ENCODE results near the gene LRSAM1. TPM values are rescaled to one million over a fixed set of nuclear protein-coding genes. Genes with fewer than 3 reads are reported as not detected.

LRSAM1 gene
- total and polyA plus RNA-seq, 4 donors: 14.7 to 44.5 (median 27.1) TPM

- DNase-seq (ENCODE audit: low read depth in 4 of 6, low spot score in 6 of 6): no peak
- peaks cover 43% of the 10 kb centered on the region for H3K4me1 ChIP-seq (ENCODE audit: control insufficient read depth, insufficient read depth, low read length)
- WGBS (ENCODE audit: insufficient coverage): 34% methylated on average over 4 of the region's 14 CpGs
- H3K4me3 ChIP-seq (ENCODE audit: low read depth, low read length): no peak overlapping the region
- H3K27ac ChIP-seq (ENCODE audit: low read depth, low read length): no peak overlapping the region
- H3K9me3 ChIP-seq (ENCODE audit: control insufficient read depth, insufficient read depth, low read length): no peaks in the 10 kb centered on the region
- peaks cover 93% of the 10 kb centered on the region for H3K36me3 ChIP-seq (ENCODE audit: control insufficient read depth, insufficient read depth, low read length)
- H3K27me3 ChIP-seq (ENCODE audit: control insufficient read depth, insufficient read depth, low read length): no peaks in the 10 kb centered on the region
Observed at GRCh38 chr9:127492616-127493015, 41.3 kb downstream of the LRSAM1 start.

GRCh38 chr9:127493592-127494303 lies 42.4 kb downstream of the LRSAM1 start:
- H3K36me3 ChIP-seq (ENCODE audit: control insufficient read depth, insufficient read depth, low read length): peaks cover 93% of the 10 kb centered on the region
- DNase-seq (ENCODE audit: low read depth in 4 of 6, low spot score in 6 of 6): no peak
- no peak overlapping the region for H3K4me3 ChIP-seq (ENCODE audit: low read depth, low read length)
- no peaks in the 10 kb centered on the region for H3K9me3 ChIP-seq (ENCODE audit: control insufficient read depth, insufficient read depth, low read length)
- H3K27me3 ChIP-seq (ENCODE audit: control insufficient read depth, insufficient read depth, low read length): no peaks in the 10 kb centered on the region
- 59% methylated on average over 22 of the region's 22 CpGs for WGBS (ENCODE audit: insufficient coverage)
- H3K4me1 ChIP-seq (ENCODE audit: control insufficient read depth, insufficient read depth, low read length): peaks cover 43% of the 10 kb centered on the region
- H3K27ac ChIP-seq (ENCODE audit: low read depth, low read length): no peak overlapping the region

GRCh38 chr9:127494304-127494702 lies 43.0 kb downstream of the LRSAM1 start:
- no peaks in the 10 kb centered on the region for H3K27me3 ChIP-seq (ENCODE audit: control insufficient read depth, insufficient read depth, low read length)
- peaks cover 91% of the 10 kb centered on the region for H3K36me3 ChIP-seq (ENCODE audit: control insufficient read depth, insufficient read depth, low read length)
- DNase-seq (ENCODE audit: low read depth in 4 of 6, low spot score in 6 of 6): no peak
- H3K27ac ChIP-seq (ENCODE audit: low read depth, low read length): no peak overlapping the region
- no peaks in the 10 kb centered on the region for H3K9me3 ChIP-seq (ENCODE audit: control insufficient read depth, insufficient read depth, low read length)
- H3K4me3 ChIP-seq (ENCODE audit: low read depth, low read length): no peak overlapping the region
- 83% methylated on average over 7 of the region's 9 CpGs for WGBS (ENCODE audit: insufficient coverage)
- peaks cover 41% of the 10 kb centered on the region for H3K4me1 ChIP-seq (ENCODE audit: control insufficient read depth, insufficient read depth, low read length)

- DNase-seq (ENCODE audit: low read depth in 4 of 6, low spot score in 6 of 6): no peak
- 84% methylated on average over 14 of the region's 14 CpGs for WGBS (ENCODE audit: insufficient coverage)
Observed at GRCh38 chr9:127495884-127496555, 44.7 kb downstream of the LRSAM1 start.

GRCh38 chr9:127496974-127497373 lies 45.7 kb downstream of the LRSAM1 start:
- peaks cover 79% of the 10 kb centered on the region for H3K36me3 ChIP-seq (ENCODE audit: control insufficient read depth, insufficient read depth, low read length)
- no peak overlapping the region for H3K4me3 ChIP-seq (ENCODE audit: low read depth, low read length)
- H3K4me1 ChIP-seq (ENCODE audit: control insufficient read depth, insufficient read depth, low read length): peaks cover 27% of the 10 kb centered on the region
- no peaks in the 10 kb centered on the region for H3K9me3 ChIP-seq (ENCODE audit: control insufficient read depth, insufficient read depth, low read length)
- H3K27ac ChIP-seq (ENCODE audit: low read depth, low read length): no peak overlapping the region
- H3K27me3 ChIP-seq (ENCODE audit: control insufficient read depth, insufficient read depth, low read length): no peaks in the 10 kb centered on the region
- DNase-seq (ENCODE audit: low read depth in 4 of 6, low spot score in 6 of 6): no peak
- WGBS (ENCODE audit: insufficient coverage): 91% methylated on average over 12 of the region's 12 CpGs

More at GRCh38 chr9:127495884-127496555, 44.7 kb downstream of the LRSAM1 start:
- Histone ChIP-seq H3K27me3 (ENCODE audit: control insufficient read depth, insufficient read depth, low read length) (no peaks in the 10 kb centered on the region), H3K4me3 (ENCODE audit: low read depth, low read length) (no peak overlapping the region), H3K27ac (ENCODE audit: low read depth, low read length) (no peak overlapping the region), H3K36me3 (ENCODE audit: control insufficient read depth, insufficient read depth, low read length) (peaks cover 83% of the 10 kb centered on the region), H3K9me3 (ENCODE audit: control insufficient read depth, insufficient read depth, low read length) (no peaks in the 10 kb centered on the region), H3K4me1 (ENCODE audit: control insufficient read depth, insufficient read depth, low read length) (peaks cover 35% of the 10 kb centered on the region)

GRCh38 chr9:127497656-127498290 lies 46.5 kb downstream of the LRSAM1 start:
- Histone ChIP-seq H3K4me1 (ENCODE audit: control insufficient read depth, insufficient read depth, low read length) (peaks cover 19% of the 10 kb centered on the region), H3K9me3 (ENCODE audit: control insufficient read depth, insufficient read depth, low read length) (no peaks in the 10 kb centered on the region), H3K27ac (ENCODE audit: low read depth, low read length) (no peak overlapping the region), H3K27me3 (ENCODE audit: control insufficient read depth, insufficient read depth, low read length) (no peaks in the 10 kb centered on the region), H3K36me3 (ENCODE audit: control insufficient read depth, insufficient read depth, low read length) (peaks cover 78% of the 10 kb centered on the region), H3K4me3 (ENCODE audit: low read depth, low read length) (no peak overlapping the region)
- 96% methylated on average over 13 of the region's 13 CpGs for WGBS (ENCODE audit: insufficient coverage)
- no peak for DNase-seq (ENCODE audit: low read depth in 4 of 6, low spot score in 6 of 6)

GRCh38 chr9:127498298-127498697 lies 47.0 kb downstream of the LRSAM1 start:
- peaks cover 79% of the 10 kb centered on the region for H3K36me3 ChIP-seq (ENCODE audit: control insufficient read depth, insufficient read depth, low read length)
- H3K4me1 ChIP-seq (ENCODE audit: control insufficient read depth, insufficient read depth, low read length): peaks cover 19% of the 10 kb centered on the region
- WGBS (ENCODE audit: insufficient coverage): 98% methylated on average over 4 of the region's 5 CpGs
- H3K27me3 ChIP-seq (ENCODE audit: control insufficient read depth, insufficient read depth, low read length): no peaks in the 10 kb centered on the region
- no peak overlapping the region for H3K27ac ChIP-seq (ENCODE audit: low read depth, low read length)
- H3K9me3 ChIP-seq (ENCODE audit: control insufficient read depth, insufficient read depth, low read length): no peaks in the 10 kb centered on the region
- H3K4me3 ChIP-seq (ENCODE audit: low read depth, low read length): no peak overlapping the region
- no peak for DNase-seq (ENCODE audit: low read depth in 4 of 6, low spot score in 6 of 6)

- DNase-seq (ENCODE audit: low read depth in 4 of 6, low spot score in 6 of 6): no peak
- Histone ChIP-seq H3K36me3 (ENCODE audit: control insufficient read depth, insufficient read depth, low read length) (peaks cover 80% of the 10 kb centered on the region), H3K27ac (ENCODE audit: low read depth, low read length) (no peak overlapping the region), H3K9me3 (ENCODE audit: control insufficient read depth, insufficient read depth, low read length) (no peaks in the 10 kb centered on the region), H3K27me3 (ENCODE audit: control insufficient read depth, insufficient read depth, low read length) (no peaks in the 10 kb centered on the region), H3K4me3 (ENCODE audit: low read depth, low read length) (no peak overlapping the region), H3K4me1 (ENCODE audit: control insufficient read depth, insufficient read depth, low read length) (peaks cover 5% of the 10 kb centered on the region)
- WGBS (ENCODE audit: insufficient coverage): 65% methylated on average over 4 of the region's 6 CpGs
Observed at GRCh38 chr9:127500399-127500798, 49.1 kb downstream of the LRSAM1 start.

- peaks cover 81% of the 10 kb centered on the region for H3K36me3 ChIP-seq (ENCODE audit: control insufficient read depth, insufficient read depth, low read length)
- H3K4me1 ChIP-seq (ENCODE audit: control insufficient read depth, insufficient read depth, low read length): peaks cover 2% of the 10 kb centered on the region
- WGBS (ENCODE audit: insufficient coverage): 69% methylated on average over 9 of the region's 9 CpGs
- no peaks in the 10 kb centered on the region for H3K9me3 ChIP-seq (ENCODE audit: control insufficient read depth, insufficient read depth, low read length)
- no peak overlapping the region for H3K27ac ChIP-seq (ENCODE audit: low read depth, low read length)
- H3K27me3 ChIP-seq (ENCODE audit: control insufficient read depth, insufficient read depth, low read length): no peaks in the 10 kb centered on the region
- DNase-seq (ENCODE audit: low read depth in 4 of 6, low spot score in 6 of 6): no peak
- H3K4me3 ChIP-seq (ENCODE audit: low read depth, low read length): no peak overlapping the region
Observed at GRCh38 chr9:127500862-127501261, 49.6 kb downstream of the LRSAM1 start.

Measured in spinal cord (tissue), 10 donors.